Uterus (tissue), 2 donors: ENCODE results near the gene FAM107A.

Experiments
- POLR2A ChIP-seq, 2 donors: fragments of 450-650 bp; IDR thresholded peaks; one replicate each; pipeline ENCODE4 v1.6.1; 2016; ENCODE audit warnings: antibody characterized with exemption in 2 of 2, mild to moderate bottlenecking in 1 of 2, moderate library complexity in 1 of 2
- TF ChIP-seq, protein P1 (sequence below), 4 experiments: fragments of 200-600 bp in 2 of 4; fragments of 450-650 bp in 2 of 4; sonication (generic) in 2 of 4; IDR thresholded peaks; one replicate each; pipeline ENCODE4 v1.5.1; 2016 to 2019; ENCODE audit warnings: antibody characterized with exemption in 4 of 4, mild to moderate bottlenecking in 2 of 4, moderate library complexity in 1 of 4

DNA sequence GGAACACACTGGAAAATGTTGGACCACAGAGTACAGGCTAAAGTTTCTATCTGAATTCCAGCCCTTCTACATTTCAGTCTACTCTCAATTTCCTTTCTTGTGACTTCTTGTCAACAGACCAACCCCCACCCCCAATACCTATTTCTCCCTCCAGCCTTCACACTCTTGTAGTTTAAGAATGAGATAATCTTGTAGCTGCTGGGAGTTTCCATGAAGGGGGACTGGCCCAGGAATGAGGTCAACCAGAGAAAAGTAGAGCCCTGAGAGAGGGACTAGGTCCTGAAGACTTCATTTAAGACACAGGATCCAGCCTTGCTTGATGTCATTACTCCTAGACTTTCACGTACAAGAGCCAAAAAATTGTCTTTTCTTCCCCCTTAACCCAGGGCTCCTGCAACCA is 29.5 kb upstream of the FAM107A start:
- TF ChIP-seq, protein P1, sequence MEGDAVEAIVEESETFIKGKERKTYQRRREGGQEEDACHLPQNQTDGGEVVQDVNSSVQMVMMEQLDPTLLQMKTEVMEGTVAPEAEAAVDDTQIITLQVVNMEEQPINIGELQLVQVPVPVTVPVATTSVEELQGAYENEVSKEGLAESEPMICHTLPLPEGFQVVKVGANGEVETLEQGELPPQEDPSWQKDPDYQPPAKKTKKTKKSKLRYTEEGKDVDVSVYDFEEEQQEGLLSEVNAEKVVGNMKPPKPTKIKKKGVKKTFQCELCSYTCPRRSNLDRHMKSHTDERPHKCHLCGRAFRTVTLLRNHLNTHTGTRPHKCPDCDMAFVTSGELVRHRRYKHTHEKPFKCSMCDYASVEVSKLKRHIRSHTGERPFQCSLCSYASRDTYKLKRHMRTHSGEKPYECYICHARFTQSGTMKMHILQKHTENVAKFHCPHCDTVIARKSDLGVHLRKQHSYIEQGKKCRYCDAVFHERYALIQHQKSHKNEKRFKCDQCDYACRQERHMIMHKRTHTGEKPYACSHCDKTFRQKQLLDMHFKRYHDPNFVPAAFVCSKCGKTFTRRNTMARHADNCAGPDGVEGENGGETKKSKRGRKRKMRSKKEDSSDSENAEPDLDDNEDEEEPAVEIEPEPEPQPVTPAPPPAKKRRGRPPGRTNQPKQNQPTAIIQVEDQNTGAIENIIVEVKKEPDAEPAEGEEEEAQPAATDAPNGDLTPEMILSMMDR (IDR thresholded peaks at IDR 0.05), result no peak
- TF ChIP-seq POLR2A (IDR thresholded peaks at IDR 0.05), result no peak
